ENCODE data around the gene OR4D11.

Gene OR4D11

DNA sequence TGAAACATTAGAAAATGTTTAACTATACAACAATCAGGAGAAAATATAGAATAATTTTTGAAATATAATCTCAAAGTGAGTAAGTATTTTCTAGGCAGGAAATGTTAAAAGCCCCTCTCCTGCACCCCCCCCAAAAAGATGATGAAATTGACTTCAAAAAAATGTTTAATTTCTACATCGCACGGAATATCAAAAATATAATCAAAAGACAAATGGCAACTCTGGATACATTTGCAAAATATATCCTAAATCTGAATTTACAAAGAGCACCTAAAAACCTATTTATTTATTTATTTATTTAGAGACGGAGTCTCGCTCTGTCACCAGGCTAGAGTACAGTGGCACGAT is 44.9 kb downstream of the OR4D11 start:
- DNase-seq (ENCODE audit: low read depth in 2 of 2), result no peak

DNA sequence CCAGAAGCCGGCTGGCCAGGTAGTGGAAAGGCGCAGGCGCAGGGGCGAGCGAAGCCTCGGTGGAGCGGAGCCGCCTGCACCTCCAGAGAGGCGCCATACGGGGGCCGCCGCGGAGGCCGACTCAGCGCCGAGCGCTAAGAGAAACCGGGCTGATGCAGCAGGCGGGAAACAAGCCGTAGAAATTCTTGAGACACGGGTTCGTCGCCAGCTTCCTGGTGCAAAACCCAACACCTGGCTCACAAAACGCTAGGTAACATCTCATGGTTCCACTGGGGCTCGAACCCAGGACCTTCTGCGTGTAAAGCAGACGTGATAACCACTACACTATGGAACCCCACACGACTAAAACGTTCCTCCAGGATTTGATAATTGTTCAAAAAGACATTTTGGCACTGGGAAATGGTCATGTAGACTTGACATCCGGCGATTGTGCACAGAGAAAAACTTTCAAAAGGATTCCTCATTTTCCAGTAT is 47.0 kb downstream of the OR4D11 start:
- DNase-seq (ENCODE audit: low read depth in 2 of 2), result peak; percentile 74 to 76

DNA sequence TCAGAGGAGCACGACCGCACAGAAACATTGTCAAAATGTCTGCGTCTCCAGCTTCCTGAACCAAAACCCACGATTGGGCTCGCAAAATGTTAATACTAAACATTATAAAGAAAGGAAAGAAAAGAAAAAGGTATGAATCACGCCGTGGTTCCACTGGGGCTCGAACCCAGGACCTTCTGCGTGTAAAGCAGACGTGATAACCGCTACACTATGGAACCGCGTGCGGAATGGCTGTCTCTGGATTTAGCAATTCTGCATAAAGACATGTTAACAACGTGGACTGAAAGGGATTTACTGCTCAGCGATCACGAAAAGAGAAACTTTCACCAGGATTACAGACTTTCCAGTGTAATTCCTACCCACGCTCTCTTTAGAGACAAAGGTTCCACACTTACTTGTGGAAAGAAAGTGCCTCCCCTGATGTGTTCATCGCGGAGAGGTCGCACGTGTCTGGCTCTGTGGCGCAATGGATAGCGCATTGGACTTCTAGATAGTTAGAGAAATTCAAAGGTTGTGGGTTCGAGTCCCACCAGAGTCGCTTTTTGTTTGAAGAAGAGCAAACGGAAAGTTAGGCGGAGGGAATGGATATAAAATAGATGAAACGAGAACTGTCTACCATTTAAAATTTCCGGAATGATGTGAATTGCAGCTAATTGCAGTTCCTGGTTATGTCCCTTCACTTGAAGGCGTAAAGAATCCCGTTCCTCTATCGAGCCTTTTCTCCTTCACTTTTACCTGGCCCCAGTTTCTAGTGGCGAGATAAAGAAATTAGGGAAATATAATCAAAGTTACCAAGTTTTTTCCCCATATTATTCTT is 47.7 kb downstream of the OR4D11 start:
- DNase-seq (ENCODE audit: low read depth in 2 of 2), result peak; percentile 38 to 64

DNA sequence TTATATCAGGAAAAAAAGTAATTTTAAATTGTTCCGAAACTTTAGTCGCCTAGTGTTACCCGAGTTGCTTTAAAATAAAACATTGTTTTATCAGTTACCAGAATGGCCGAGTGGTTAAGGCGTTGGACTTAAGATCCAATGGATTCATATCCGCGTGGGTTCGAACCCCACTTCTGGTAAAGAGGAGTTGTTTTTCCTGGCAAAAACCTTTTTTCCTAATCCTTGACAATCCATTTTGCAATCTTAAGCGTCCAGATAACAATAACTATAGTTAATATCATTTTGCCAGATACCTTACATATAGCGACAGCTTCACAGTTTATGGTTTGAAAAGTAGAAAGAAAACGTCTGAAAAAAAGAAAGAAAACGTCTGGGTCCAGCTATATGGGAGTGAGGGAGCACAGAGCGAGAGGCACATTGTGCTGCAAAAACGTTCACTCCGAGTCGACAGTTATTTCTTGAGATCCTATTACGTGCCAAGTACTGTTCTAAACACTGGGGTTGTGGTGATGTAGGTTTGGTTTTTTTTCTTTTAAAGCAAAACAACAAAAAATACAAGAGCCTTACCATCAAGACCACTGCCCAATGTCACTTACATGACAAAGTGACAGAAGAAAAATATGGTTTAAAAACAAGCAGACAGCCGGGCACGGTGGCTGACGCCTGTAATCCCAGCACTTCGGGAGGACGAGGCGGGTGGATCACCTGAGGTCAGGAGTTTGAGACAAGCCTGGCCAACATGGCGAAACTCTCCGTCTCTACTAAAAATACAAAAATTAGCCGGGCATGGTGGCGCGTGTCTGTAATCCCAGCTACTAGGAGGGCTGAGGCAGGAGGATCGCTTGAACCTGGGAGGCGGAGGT is 48.5 kb downstream of the OR4D11 start:
- no peak for DNase-seq (ENCODE audit: low read depth in 2 of 2)

DNA sequence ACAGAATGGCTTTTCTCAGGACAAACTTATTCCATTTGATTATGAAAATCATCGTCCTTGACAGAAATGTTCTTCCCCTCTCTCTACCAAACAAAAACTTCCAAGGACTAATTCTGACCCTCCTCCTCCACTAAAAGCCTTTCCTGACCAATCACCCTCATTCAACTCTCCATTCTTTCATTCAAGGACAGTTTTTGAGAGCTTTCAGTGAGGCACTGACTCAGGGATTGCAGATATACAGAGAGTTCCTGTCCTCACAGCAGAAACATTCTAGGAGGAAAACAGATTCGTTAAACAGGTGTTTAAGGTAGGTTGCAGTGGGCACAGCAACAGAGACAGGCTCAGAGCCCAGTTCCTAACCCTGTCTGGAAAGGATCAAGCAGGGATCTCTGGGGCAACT is 49.5 kb downstream of the OR4D11 start:
- DNase-seq (ENCODE audit: low read depth in 2 of 2), result no peak

DNA sequence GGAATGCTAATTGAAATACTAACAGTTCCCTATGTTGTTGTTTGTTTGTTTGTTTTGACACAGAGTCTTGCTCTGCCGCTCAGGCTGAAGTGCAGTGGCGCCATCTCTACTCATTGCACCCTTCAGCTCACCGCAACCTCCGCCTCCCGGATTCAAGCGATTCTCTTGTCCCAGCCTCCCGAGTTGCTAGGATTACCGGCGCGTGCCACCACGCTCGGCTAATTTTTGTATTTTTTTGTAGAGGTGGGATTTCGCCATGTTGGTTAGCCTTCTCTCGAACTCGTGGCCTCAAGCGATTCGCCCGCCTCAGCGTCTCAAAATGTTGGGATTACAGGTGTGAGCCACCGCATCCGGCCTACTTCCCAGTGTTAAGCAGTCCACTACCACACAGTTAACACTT is 49.9 kb downstream of the OR4D11 start:
- DNase-seq (ENCODE audit: low read depth in 2 of 2), result no peak
